Activated T-cell treated with anti-CD3 and anti-CD28 coated beads, Interleukin-2, amount 50 U/mL, for 48 hours (primary cell): ENCODE results near the gene TLE5.
A peak's percentile ranks its signal among the peaks of the same experiment; 100 is the strongest.
"Not testable (repeated sequence)": the region's sequence is repeated elsewhere in the genome, so short reads cannot be mapped to it uniquely, and the experiment has no call there.

ENCODE experiments used
- DNase-seq, 2 experiments: peaks; one replicate each; pipeline ENCODE4 v3.0.0-alpha.2; 2020

The TLE5 gene

DNA sequence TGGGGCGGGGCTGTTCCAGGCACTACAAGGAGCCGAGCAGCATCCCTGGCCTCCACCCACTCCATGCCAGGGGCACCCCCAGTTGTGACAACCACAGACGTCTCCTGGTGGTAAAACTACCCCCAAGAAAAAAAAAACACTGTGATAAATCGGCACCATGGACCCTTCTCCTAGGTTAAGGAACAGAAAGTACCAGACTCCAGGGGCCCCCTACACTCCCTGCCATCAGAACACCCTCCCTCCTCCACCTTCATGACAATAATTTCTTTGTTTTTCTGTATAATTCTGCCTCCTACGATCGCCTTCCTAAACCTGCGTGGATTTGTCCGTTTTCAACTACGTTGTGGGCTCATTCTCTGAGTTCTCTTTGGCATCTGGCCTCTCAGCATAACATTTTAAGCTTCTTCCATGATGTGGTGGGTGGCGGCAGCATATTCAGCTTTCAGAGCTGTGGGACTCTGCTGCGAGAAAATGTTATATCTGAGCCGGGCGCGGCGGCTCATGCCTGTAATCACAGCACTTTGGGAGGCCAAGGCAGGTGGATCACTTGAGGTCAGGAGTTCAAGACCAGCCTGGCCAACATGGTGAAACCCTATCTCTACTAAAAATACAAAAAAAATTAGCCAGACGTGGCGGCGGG is 41.9 kb downstream of the TLE5 start:
- no peak for DNase-seq

DNA sequence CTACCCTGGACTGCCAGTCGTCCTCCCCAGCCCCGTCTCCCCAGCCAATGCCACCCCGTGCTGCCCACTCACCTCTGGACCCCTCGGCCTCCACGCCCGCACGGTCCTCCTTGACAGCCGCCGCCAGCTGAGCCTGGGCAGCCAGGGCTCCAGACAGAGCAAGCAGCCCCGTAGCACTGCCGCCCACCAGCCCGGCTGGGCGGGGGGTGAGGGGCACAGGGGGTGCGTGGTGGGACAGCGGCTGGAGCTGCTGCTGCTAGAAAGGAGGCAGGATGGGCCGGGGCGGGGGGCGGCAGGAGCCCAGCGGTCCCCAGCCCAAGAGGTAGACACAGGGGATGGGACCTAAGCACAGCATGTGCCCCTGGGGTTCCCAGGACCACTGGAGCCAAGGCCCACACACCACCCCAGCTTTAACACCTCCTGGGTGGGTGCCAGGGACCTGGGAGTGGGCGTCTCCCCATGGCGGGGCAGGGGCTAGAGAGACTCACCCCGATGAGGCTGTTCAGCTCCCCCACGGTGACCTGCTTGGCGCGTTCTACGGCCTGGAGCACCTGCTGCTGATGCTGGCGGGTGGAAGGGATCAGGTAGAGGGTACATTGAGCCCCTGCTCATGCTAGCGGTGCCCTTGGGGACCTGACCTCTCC is 43.0 kb downstream of the TLE5 start:
- DNase-seq: no peak

DNA sequence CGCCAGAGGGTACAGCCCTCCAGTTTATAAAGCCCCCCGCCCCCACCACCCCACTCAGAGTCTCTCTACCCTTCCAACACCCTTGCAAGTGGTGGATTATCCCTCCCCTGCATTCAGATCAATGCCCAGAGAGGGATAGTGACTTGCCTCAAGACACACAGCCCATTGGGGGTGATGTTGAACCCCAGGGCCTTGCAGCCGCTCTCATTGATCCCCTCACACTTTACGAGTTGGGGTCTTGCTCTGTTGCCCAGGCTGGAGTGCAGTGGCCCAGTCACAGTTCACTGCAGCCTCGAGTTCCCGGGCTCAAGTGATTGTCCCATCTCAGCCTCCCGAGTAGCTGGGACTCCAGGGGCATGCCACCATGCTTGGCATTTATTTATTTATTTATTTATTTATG is 44.4 kb downstream of the TLE5 start:
- no peak for DNase-seq

DNA sequence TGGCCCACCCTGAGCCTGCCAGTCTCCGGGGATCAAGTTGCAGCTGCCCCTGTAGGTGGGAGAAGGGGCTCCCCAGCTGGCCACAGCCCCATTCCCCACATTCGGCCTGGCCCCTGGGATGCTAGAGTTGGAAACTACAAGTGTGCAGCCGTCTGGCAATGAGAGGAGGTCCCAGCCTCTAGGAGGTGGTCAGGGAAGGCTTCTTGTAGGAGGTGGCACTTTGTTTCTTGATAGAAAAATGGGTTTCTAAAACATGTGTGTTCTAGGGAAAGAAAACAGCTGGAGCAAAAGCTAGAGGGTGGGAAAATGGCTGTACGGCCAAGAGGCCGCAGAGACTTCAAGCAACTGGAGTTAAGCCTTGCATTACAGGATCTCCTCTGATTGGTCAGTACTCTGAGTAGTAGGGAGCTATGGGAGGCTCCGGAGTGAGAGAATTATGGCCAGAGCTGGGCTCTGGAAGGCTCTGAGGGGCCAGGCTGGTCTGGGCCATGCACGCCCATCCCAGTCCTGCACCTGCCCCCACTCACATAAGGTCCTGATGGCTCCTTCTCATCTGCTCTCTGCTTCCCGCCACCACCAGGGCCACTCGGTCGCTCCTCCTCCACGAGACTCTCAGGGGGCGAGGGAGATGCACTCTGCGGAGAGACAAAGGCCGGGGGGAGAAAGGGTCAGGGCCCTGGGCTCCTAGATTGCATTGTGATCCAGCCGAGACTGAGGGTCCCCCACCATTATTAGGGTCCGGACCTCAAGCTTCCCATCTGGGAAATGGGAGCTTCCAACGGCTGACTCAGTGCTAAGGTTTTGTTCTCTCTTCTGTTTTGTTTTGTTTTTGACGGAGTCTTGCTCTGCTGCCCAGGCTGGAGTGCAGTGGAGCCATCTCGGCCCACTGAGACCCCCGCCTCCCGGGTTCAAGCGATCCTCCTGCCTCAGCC is 46.9 kb downstream of the TLE5 start:
- no peak for DNase-seq

GRCh38 chr19:3014135-3014534 is 48.2 kb downstream of the TLE5 start:
- DNase-seq: no peak

DNA sequence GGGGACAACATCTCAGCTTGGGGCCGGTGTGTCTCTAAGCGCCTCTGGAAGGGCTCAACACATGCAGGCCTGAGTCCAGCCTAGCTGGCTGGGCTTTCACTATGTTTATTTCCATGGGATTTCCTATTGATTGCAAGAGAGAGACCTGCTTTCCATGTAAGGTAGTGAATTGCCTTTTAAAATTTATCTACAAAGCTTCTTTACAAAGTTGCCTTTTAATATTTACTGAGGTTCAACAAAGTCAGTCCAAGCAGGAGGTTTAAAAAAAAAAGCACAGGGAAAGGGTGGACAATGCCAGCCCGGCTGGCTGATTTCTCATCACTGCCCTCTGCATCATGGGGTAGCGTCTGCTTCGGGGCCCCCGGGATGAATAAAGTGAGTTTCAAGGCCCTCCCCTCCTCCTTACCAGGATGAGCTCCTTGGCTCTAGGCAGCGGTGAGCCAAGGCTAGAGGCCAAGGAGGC is 49.0 kb downstream of the TLE5 start:
- DNase-seq: no peak

GRCh38 chr19:3012621-3013262 is 49.6 kb downstream of the TLE5 start:
- no peak for DNase-seq

DNA sequence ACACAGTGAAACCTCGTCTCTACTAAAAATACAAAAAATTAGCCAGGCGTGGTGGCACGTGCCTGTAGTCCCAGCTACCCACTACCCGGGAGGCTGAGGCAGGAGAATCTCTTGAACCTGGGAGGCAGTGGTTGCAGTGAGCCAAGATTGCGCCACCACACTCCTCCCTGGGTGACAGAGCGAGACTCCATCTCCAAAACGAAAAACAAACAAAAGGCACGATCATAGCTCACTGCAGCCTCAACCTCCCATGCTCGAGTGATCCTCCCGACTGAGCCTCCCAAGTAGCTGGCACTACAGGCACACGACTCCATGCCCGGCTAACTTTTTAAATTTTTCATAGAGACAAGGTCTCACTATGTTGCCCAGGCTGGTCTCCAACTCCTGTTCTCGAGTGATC is 50.2 kb downstream of the TLE5 start:
- DNase-seq: not testable (repeated sequence)

DNA sequence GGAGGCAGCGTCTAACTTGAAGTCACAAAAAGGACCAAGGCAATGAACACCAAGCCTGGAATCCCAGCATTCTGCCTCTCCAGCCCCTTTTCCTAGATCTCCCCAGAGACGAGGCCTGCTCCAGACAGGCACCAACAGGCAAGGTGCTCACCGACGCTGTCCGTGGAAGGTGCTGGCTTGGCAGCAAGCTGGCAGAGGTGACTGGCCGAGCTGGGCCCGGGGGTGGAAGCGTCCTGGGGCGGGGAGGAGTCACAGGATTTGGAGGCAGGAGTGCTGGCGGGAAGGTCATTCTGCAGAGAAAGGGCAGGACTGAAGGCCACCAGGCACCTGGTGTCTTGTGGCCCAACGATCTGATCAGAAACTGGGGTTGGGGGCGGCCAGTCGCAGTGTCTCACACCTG is 51.4 kb downstream of the TLE5 start:
- DNase-seq: no peak

DNA sequence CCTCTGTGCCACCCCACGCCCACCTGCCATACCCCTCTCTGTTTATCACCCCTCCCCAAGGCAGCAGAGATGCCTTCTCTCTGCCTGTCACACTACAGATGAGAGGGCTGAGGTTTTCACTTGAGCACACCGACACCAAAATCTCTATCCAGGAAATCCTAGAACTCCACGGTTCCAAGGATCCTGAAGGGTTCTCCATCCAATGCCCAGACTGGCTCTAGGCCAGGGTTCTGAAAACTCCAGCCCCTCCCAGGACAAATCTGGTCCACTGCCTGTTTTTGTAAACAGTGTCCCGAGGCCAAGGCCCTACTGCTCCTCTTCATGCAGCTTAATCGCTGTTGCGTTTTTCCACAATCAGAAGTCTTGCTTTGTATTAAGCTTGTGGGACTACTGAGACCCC is 53.3 kb downstream of the TLE5 start:
- DNase-seq: no peak

GRCh38 chr19:3007975-3008374 is 54.3 kb downstream of the TLE5 start:
- no peak for DNase-seq

GRCh38 chr19:3006075-3006767 is 56.1 kb downstream of the TLE5 start:
- peak; percentile 62 to 67 for DNase-seq

DNA sequence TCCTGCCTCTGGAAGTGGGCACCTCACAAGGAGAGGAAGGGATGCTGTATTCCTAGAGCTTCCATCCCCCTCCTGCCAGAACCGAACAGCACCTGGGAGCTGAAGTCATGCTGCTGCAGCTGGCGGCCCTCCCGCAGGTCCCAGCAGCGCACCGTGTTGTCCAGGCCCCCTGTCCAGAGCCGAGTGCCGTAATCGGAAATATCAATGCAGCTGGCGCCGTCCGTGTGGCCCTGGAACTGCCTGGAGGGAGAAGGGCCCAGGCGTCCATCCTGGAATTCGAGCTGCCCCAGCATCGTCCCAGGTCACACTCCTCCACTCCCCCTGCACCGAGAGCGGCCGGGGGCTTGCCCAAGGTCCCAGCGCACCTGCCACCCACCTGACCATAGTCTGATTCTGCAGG is 57.0 kb downstream of the TLE5 start:
- DNase-seq: no peak

DNA sequence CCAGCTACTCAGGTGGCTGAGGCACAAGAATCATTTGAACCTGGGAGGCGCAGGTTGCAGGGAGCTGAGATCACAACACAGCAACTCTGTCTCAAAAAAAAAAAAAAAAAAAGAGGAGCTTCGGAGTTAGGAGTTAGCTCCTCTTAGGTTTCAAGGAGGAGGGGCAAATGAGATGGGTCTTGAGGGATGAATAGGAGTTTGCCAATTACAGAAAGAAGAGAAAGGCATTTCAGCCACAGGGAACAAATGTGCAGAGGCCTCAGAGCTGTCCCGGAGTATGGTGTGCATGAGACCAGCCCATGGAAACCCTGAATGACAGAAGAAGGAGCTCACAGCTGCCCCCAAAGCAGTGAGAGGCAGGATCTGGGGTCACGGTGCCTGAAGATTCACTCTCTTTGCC is 57.8 kb downstream of the TLE5 start:
- no peak for DNase-seq

- no peak for DNase-seq
Measured at GRCh38 chr19:3003046-3003445, 59.2 kb downstream of the TLE5 start.
